GM18502 (cell line): ENCODE measurements around the gene C4A.
"Not testable (repeated sequence)": the region's sequence is repeated elsewhere in the genome, so short reads cannot be mapped to it uniquely, and the experiment has no call there.

Source experiments
- ATAC-seq: cut with Tn5 transposase; IDR thresholded peaks from one replicate; pipeline ENCODE4 v1.9.1; 2021; ENCODE audit warnings: mild to moderate bottlenecking; ENCODE audit not compliant: unreplicated experiment, poor library complexity

The C4A gene

GRCh38 chr6:32047084-32047478, 65.2 kb downstream of the C4A start:
- no peak for ATAC-seq

- ATAC-seq, result no peak
Observed at GRCh38 chr6:32047539-32047854, 65.6 kb downstream of the C4A start.

GRCh38 chr6:32047855-32048766, 66.3 kb downstream of the C4A start:
- no peak for ATAC-seq

GRCh38 chr6:32049149-32049548, 67.3 kb downstream of the C4A start:
- ATAC-seq, result not testable (repeated sequence)

DNA sequence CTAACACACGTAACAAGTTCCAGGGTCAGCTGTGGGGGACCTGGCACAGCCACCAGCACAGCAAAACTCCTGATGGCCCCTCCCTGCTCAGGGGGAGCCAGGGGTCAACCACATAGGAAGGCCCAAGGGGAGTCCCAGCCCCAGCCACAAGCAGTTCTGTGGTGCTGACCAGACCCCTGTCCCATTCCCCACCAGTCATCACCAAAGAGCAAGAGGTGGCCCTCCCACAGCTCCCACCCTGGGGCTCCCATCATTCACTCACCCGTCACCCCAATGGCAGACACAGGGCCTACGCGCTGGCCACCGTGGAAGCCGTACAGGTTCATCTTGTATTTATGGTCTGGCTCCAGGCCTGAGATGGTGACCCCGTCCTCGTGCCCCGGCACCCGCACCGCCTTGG, 67.9 kb downstream of the C4A start:
- not testable (repeated sequence) for ATAC-seq

DNA sequence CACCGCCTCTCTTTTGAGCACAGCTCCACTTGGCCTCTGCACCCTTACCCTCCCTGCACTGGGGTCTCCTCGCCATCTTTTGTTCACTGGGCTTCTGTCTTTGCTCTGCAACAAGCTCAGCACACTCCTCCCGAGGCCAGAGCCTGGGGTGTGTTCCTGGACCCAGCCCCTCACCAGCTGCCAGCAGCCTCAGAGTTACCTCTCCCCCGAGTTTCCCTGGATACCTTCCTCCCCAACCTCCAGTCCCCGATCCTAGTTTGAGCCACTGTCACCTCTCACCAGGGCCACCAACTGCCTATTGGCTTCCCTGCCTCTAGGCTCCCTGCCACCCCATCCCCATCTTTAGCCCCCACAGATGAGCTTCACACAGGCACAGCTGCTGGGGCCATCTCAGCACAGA, 68.7 kb downstream of the C4A start:
- ATAC-seq, result no peak
